ENCODE measurements around the gene ABHD2.

The ABHD2 gene

DNA sequence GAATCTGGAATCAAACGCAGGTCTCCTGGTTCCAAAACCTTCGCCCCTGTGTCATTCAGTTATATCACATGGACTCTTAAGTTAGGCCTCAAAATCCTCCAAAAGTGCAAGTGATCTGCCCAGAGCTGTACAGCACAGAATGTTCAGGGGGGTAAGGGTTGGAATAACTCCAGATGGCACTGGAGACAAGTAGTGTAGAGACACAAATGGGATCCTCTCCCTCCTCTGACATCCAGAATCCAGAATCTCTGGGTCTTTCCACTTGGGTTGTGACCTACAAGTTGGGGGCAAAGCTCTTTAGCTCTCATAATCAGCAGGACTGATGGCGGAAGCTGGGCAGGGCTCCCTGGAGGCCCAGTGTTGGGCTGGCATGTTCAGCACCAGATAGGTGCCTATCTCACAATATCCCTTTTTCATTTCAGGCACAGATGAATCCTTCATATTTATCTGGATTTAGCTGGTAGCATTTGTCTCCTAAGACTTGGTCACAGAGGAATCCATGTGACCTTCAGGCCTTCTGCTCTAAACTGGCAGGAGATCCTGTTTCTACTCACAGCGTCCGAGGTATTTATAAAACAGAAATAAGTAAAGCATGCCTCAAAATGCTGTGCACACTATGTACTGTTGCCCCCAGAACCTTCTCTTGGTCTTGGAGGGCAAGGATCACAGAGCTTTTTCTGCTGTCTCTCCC lies 15.4 kb downstream of the ABHD2 start:
- H3K27ac ChIP-seq = no peak overlapping the region
- TF ChIP-seq, protein P1, sequence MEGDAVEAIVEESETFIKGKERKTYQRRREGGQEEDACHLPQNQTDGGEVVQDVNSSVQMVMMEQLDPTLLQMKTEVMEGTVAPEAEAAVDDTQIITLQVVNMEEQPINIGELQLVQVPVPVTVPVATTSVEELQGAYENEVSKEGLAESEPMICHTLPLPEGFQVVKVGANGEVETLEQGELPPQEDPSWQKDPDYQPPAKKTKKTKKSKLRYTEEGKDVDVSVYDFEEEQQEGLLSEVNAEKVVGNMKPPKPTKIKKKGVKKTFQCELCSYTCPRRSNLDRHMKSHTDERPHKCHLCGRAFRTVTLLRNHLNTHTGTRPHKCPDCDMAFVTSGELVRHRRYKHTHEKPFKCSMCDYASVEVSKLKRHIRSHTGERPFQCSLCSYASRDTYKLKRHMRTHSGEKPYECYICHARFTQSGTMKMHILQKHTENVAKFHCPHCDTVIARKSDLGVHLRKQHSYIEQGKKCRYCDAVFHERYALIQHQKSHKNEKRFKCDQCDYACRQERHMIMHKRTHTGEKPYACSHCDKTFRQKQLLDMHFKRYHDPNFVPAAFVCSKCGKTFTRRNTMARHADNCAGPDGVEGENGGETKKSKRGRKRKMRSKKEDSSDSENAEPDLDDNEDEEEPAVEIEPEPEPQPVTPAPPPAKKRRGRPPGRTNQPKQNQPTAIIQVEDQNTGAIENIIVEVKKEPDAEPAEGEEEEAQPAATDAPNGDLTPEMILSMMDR (IDR thresholded peaks at IDR 0.05) = no peak
- H3K9ac ChIP-seq = no peak overlapping the region

GRCh38 chr15:89104172-89104564 lies 15.9 kb downstream of the ABHD2 start:
- no peaks in the 10 kb centered on the region for H3K4me1 ChIP-seq
- no peaks in the 10 kb centered on the region for H3K27me3 ChIP-seq (ENCODE audit: control insufficient read depth, insufficient read depth, low read length)
- no peaks in the 10 kb centered on the region for H3K9me3 ChIP-seq (ENCODE audit: control insufficient read depth, low read length)
- no peak overlapping the region for H3K4me2 ChIP-seq (ENCODE audit: low read length)
- H3K79me2 ChIP-seq = peaks cover 2% of the 10 kb centered on the region
- H3K27ac ChIP-seq = no peak overlapping the region
- H3K9ac ChIP-seq = no peak overlapping the region
- TF ChIP-seq, protein P1 (IDR thresholded peaks at IDR 0.05) = no peak
- H2AFZ ChIP-seq = no peak overlapping the region
- no peaks in the 10 kb centered on the region for H3K36me3 ChIP-seq (ENCODE audit: control insufficient read depth, insufficient read depth, low read length)
- H3K4me3 ChIP-seq (ENCODE audit: low read depth, low read length) = no peak overlapping the region

More for the DNA sequence above, 15.4 kb downstream of the ABHD2 start:
- no peaks in the 10 kb centered on the region for H3K9me3 ChIP-seq (ENCODE audit: control insufficient read depth, low read length)
- no peaks in the 10 kb centered on the region for H3K27me3 ChIP-seq (ENCODE audit: control insufficient read depth, insufficient read depth, low read length)
- peaks cover 2% of the 10 kb centered on the region for H3K79me2 ChIP-seq
- H2AFZ ChIP-seq = no peak overlapping the region
- no peak overlapping the region for H3K4me3 ChIP-seq (ENCODE audit: low read depth, low read length)
- H3K4me1 ChIP-seq = no peaks in the 10 kb centered on the region
- no peak overlapping the region for H3K4me2 ChIP-seq (ENCODE audit: low read length)
- H3K36me3 ChIP-seq (ENCODE audit: control insufficient read depth, insufficient read depth, low read length) = no peaks in the 10 kb centered on the region

GRCh38 chr15:89105147-89105546 lies 16.9 kb downstream of the ABHD2 start:
- H3K4me1 ChIP-seq = no peaks in the 10 kb centered on the region
- H3K79me2 ChIP-seq = no peaks in the 10 kb centered on the region
- H3K9ac ChIP-seq = no peak overlapping the region
- TF ChIP-seq, protein P1 (IDR thresholded peaks at IDR 0.05) = no peak
- no peaks in the 10 kb centered on the region for H3K36me3 ChIP-seq (ENCODE audit: control insufficient read depth, insufficient read depth, low read length)
- no peaks in the 10 kb centered on the region for H3K9me3 ChIP-seq (ENCODE audit: control insufficient read depth, low read length)
- no peak overlapping the region for H3K4me2 ChIP-seq (ENCODE audit: low read length)
- H3K4me3 ChIP-seq (ENCODE audit: low read depth, low read length) = no peak overlapping the region
- no peaks in the 10 kb centered on the region for H3K27me3 ChIP-seq (ENCODE audit: control insufficient read depth, insufficient read depth, low read length)
- H3K27ac ChIP-seq = no peak overlapping the region
- no peak overlapping the region for H2AFZ ChIP-seq

DNA sequence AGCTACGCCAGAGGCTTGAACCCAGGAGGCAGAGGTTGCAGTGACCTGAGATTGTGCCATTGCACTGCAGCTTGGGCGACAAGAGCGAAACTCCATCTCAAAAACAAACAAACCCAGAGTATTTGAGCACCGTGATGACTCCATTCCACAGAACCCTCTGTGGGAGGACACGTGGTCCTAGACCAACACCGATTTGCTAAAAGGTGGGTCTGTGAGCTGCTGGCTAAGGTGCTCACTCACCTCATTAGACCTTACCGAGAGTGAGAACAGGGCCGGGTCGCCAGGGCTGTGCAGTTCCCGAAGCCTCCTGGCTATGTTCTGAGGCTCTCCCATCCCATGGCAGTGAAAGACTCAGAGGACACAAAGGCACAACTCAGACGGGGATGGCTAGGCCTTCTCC lies 17.9 kb downstream of the ABHD2 start:
- Histone ChIP-seq H3K27me3 (ENCODE audit: control insufficient read depth, insufficient read depth, low read length) (no peaks in the 10 kb centered on the region), H2AFZ (no peak overlapping the region), H3K4me3 (ENCODE audit: low read depth, low read length) (no peak overlapping the region), H3K27ac (no peak overlapping the region), H3K4me1 (no peaks in the 10 kb centered on the region), H3K9ac (no peak overlapping the region), H3K79me2 (no peaks in the 10 kb centered on the region), H3K4me2 (ENCODE audit: low read length) (no peak overlapping the region), H3K9me3 (ENCODE audit: control insufficient read depth, low read length) (no peaks in the 10 kb centered on the region), H3K36me3 (ENCODE audit: control insufficient read depth, insufficient read depth, low read length) (no peaks in the 10 kb centered on the region)
- TF ChIP-seq, protein P1 (IDR thresholded peaks at IDR 0.05) = no peak

GRCh38 chr15:89107984-89108383 lies 19.7 kb downstream of the ABHD2 start:
- Histone ChIP-seq H3K27ac (no peak overlapping the region), H3K4me1 (no peaks in the 10 kb centered on the region), H3K4me3 (ENCODE audit: low read depth, low read length) (no peak overlapping the region), H3K36me3 (ENCODE audit: control insufficient read depth, insufficient read depth, low read length) (no peaks in the 10 kb centered on the region), H2AFZ (no peak overlapping the region), H3K79me2 (no peaks in the 10 kb centered on the region), H3K4me2 (ENCODE audit: low read length) (no peak overlapping the region), H3K27me3 (ENCODE audit: control insufficient read depth, insufficient read depth, low read length) (no peaks in the 10 kb centered on the region), H3K9ac (no peak overlapping the region), H3K9me3 (ENCODE audit: control insufficient read depth, low read length) (no peaks in the 10 kb centered on the region)
- TF ChIP-seq, protein P1 (IDR thresholded peaks at IDR 0.05) = no peak

Data from parathyroid adenoma (tissue), 2 donors.